Spinal cord (tissue), 10 donors: ENCODE results near the gene MACROD2. TPM values are rescaled to one million over a fixed set of nuclear protein-coding genes. Genes with fewer than 3 reads are reported as not detected.

Experiments
- DNase-seq, 6 donors: peaks; one replicate each; pipeline versions ENCODE4 v3.0.0 to v3.0.0-alpha.2; 2013 to 2015; ENCODE audit warnings: low spot score in 6 of 6, low read depth in 4 of 6
- H3K27ac ChIP-seq: one replicate; pipeline ENCODE4 v1.5.1; 2013; ENCODE audit warnings: low read depth, low read length, control low read depth
- H3K27me3 ChIP-seq: one replicate; pipeline ENCODE4 v1.6.1; 2013; ENCODE audit warnings: low read length; ENCODE audit not compliant: control insufficient read depth, insufficient read depth
- H3K36me3 ChIP-seq: one replicate; pipeline ENCODE4 v1.6.1; 2013; ENCODE audit warnings: low read length; ENCODE audit not compliant: control insufficient read depth, insufficient read depth
- H3K4me1 ChIP-seq: one replicate; pipeline ENCODE4 v1.6.1; 2013; ENCODE audit warnings: low read length; ENCODE audit not compliant: control insufficient read depth, insufficient read depth
- H3K4me3 ChIP-seq: one replicate; pipeline ENCODE4 v1.5.1; 2013; ENCODE audit warnings: low read depth, low read length, control low read depth
- H3K9me3 ChIP-seq: one replicate; pipeline ENCODE4 v1.6.1; 2013; ENCODE audit warnings: low read length; ENCODE audit not compliant: control insufficient read depth, insufficient read depth
- WGBS: methylation state at CpG from one replicate; pipeline ENCODE4 v1.1.5; 2013; ENCODE audit warnings: missing lambda C conversion rate; ENCODE audit not compliant: insufficient coverage; 5-methylcytosine and 5-hydroxymethylcytosine counted together
- polyA plus RNA-seq, 2 donors: library from polyadenylated mRNA; unstranded; fragments of 120-200 nt; gene quantifications; one replicate each; pipeline ENCODE4 v1.2.1, GENCODE V29; 2013; ENCODE audit not compliant: insufficient read length in 2 of 2
- total RNA-seq, 2 donors: library from RNA; depleted of rRNA in 1 of 2; stranded (reverse); fragments of 120-200 nt in 1 of 2; fragments of >200 nt in 1 of 2; gene quantifications; one replicate each; pipeline versions ENCODE4 v1.2.3 to v1.2.4, GENCODE V29; 2013 to 2014
- donor health status: healthy.

Gene MACROD2
- total and polyA plus RNA-seq, 4 donors: 16.2 to 34.0 (median 23.6) TPM

DNA sequence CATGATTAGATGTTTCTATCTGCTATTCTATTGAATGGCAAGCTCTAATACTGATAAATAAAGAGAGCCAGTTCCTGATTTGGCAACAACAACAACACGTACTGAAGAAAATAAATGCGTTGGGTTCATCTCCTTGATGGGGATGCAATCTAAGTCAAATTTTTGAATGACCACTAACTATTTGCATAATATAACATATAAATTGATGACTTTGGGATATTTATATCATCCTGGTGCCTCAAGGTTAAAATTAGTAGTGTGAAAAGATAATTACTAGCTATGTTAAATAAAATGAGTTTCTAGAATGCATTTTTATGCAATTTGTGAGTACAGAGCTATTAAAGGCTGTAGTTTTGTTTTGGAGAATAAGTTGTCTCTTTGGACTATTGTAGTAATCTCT, 1681.5 kb downstream of the MACROD2 start:
- no peaks in the 10 kb centered on the region for H3K9me3 ChIP-seq
- H3K4me3 ChIP-seq: no peak overlapping the region
- H3K27ac ChIP-seq: no peak overlapping the region
- no peaks in the 10 kb centered on the region for H3K27me3 ChIP-seq
- no peaks in the 10 kb centered on the region for H3K36me3 ChIP-seq
- no peaks in the 10 kb centered on the region for H3K4me1 ChIP-seq
- no CpG with 5 or more reads among the region's 2 CpGs for WGBS
- DNase-seq: no peak

DNA sequence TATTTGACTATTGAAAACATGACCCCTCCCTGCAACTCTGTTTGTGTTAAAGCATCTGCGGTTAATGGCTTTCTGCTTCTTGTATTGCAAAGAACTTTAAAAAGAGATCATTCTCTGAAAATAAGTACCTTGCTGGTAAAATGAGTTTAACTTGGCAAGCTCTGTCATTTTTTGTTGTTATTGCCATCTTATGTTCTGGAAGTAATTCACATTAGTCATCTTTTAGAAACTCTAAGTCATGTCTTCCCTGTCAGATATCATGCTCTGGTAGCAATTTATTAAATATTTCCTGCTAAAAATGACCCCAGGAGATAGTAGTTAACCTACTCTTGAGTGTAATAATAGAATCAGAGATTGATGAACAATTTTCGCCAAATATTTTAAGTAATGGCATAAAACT, 1687.4 kb downstream of the MACROD2 start:
- Histone ChIP-seq H3K4me3 (no peak overlapping the region), H3K36me3 (no peaks in the 10 kb centered on the region), H3K9me3 (no peaks in the 10 kb centered on the region), H3K4me1 (no peaks in the 10 kb centered on the region), H3K27me3 (no peaks in the 10 kb centered on the region), H3K27ac (no peak overlapping the region)
- no CpG with 5 or more reads among the region's 2 CpGs for WGBS
- DNase-seq: peak in 1 of 6 donors; percentile 19

DNA sequence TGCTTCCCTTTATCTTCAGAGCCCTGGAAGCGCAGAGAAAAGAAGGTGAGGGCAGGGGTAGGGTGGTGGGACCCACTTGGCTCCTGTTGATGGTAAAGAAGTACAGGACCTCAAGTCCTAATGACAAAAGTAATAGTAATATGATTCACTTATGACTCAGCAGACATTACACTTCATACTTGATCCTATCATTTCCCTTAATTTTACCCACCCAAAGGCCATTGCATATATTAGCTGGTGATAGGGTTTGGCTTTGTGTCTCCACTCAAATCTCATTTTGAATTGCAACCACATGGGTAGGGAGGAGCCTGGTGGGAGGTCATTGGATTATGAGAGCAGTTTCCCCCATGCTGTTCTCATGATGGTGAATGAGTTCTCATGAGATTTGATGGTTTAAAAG, 1697.3 kb downstream of the MACROD2 start:
- no peak for DNase-seq
- H3K36me3 ChIP-seq: no peaks in the 10 kb centered on the region
- H3K4me1 ChIP-seq: no peaks in the 10 kb centered on the region
- no peak overlapping the region for H3K27ac ChIP-seq
- no CpG with 5 or more reads among the region's 1 CpG for WGBS
- H3K4me3 ChIP-seq: no peak overlapping the region
- no peaks in the 10 kb centered on the region for H3K27me3 ChIP-seq
- H3K9me3 ChIP-seq: no peaks in the 10 kb centered on the region

- Histone ChIP-seq H3K36me3 (no peaks in the 10 kb centered on the region), H3K27ac (no peak overlapping the region), H3K9me3 (no peaks in the 10 kb centered on the region), H3K4me3 (no peak overlapping the region), H3K27me3 (no peaks in the 10 kb centered on the region), H3K4me1 (no peaks in the 10 kb centered on the region)
- no peak for DNase-seq
- WGBS: 88% methylated on average over 14 of the region's 15 CpGs
Measured at GRCh38 chr20:15699431-15700146, 1704.3 kb downstream of the MACROD2 start.

GRCh38 chr20:15700147-15700765, 1704.9 kb downstream of the MACROD2 start:
- Histone ChIP-seq H3K4me3 (no peak overlapping the region), H3K27ac (no peak overlapping the region), H3K4me1 (no peaks in the 10 kb centered on the region), H3K9me3 (no peaks in the 10 kb centered on the region), H3K27me3 (no peaks in the 10 kb centered on the region), H3K36me3 (no peaks in the 10 kb centered on the region)
- WGBS: 75% methylated on average over 9 of the region's 16 CpGs
- peak in 1 of 6 donors; percentile 32 for DNase-seq

- Histone ChIP-seq H3K4me3 (no peak overlapping the region), H3K27ac (no peak overlapping the region), H3K27me3 (no peaks in the 10 kb centered on the region), H3K4me1 (no peaks in the 10 kb centered on the region), H3K9me3 (no peaks in the 10 kb centered on the region), H3K36me3 (no peaks in the 10 kb centered on the region)
- DNase-seq: no peak
- no CpG with 5 or more reads among the region's 2 CpGs for WGBS
Measured at GRCh38 chr20:15702161-15702560, 1706.8 kb downstream of the MACROD2 start.

GRCh38 chr20:15703171-15703911, 1708.0 kb downstream of the MACROD2 start:
- no peaks in the 10 kb centered on the region for H3K4me1 ChIP-seq
- no peaks in the 10 kb centered on the region for H3K9me3 ChIP-seq
- H3K4me3 ChIP-seq: no peak overlapping the region
- WGBS: 100% methylated on average over 2 of the region's 4 CpGs
- H3K27me3 ChIP-seq: no peaks in the 10 kb centered on the region
- DNase-seq: no peak
- no peak overlapping the region for H3K27ac ChIP-seq
- H3K36me3 ChIP-seq: no peaks in the 10 kb centered on the region

DNA sequence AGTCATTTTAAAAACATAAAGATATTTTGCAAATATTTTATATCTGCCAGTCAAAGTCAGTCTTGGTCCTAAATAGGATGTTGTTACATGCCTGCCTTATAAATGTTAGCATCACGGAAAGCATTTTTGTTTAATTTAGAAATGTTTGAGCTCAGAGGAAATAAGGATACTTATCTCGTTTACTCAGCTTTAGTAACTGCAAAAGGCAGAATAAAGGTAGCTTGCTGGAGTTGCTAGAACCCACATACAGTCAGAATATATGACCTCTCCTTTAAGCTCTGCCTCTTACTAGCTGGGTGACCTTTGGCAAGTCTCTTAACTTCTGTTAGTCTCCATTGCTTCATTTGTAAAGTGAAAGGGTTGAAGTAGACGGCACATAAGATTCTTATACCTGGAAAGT, 1710.7 kb downstream of the MACROD2 start:
- 83% methylated on average over 1 of the region's 3 CpGs for WGBS
- Histone ChIP-seq H3K27ac (no peak overlapping the region), H3K27me3 (no peaks in the 10 kb centered on the region), H3K4me3 (no peak overlapping the region), H3K36me3 (no peaks in the 10 kb centered on the region), H3K9me3 (no peaks in the 10 kb centered on the region), H3K4me1 (no peaks in the 10 kb centered on the region)
- DNase-seq: no peak

DNA sequence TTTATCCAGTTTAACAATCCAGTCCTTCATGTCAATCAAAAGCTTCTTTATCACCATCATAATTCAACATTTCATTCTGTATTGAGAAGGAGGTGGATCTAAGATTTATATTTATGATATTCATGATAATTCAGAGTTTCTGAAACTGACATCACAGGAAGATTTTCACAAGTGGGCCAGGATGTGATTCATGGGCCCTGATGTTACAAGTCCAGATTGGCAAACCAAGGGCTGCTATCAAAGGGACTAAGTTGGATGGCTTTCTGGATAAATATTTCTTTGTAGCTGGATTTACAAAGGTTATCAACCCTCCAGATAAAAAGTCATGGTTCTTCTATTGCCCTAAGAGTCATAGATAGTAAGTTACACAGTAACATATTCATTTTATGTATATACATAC, 1711.4 kb downstream of the MACROD2 start:
- no peak overlapping the region for H3K4me3 ChIP-seq
- H3K27me3 ChIP-seq: no peaks in the 10 kb centered on the region
- H3K9me3 ChIP-seq: no peaks in the 10 kb centered on the region
- H3K27ac ChIP-seq: no peak overlapping the region
- H3K4me1 ChIP-seq: no peaks in the 10 kb centered on the region
- no peak for DNase-seq
- H3K36me3 ChIP-seq: no peaks in the 10 kb centered on the region
